IPS DF 6.9 (cell line): Measurements from ENCODE around the gene NXPH3.

Source experiments
- DNase-seq: peaks from one replicate; pipeline ENCODE4 v3.0.0-alpha.2; 2013; ENCODE audit warnings: low read depth, low spot score
- H3K27ac ChIP-seq: one replicate; pipeline ENCODE4 v1.5.1; 2013; ENCODE audit warnings: low read length, control low read depth
- H3K27me3 ChIP-seq: 2 replicates; pipeline ENCODE4 v1.6.1; 2013; ENCODE audit warnings: mild to moderate bottlenecking, low read length; ENCODE audit not compliant: control insufficient read depth, insufficient read depth
- H3K36me3 ChIP-seq: 2 replicates; pipeline ENCODE4 v1.6.1; 2013; ENCODE audit warnings: low read length; ENCODE audit not compliant: control insufficient read depth, insufficient read depth
- H3K4me1 ChIP-seq: 2 replicates; pipeline ENCODE4 v1.6.1; 2013; ENCODE audit warnings: low read length; ENCODE audit not compliant: control insufficient read depth, insufficient read depth
- H3K4me3 ChIP-seq: 2 replicates; pipeline ENCODE4 v1.5.1; 2013; ENCODE audit warnings: mild to moderate bottlenecking, low read length
- H3K9me3 ChIP-seq: 2 replicates; pipeline ENCODE4 v1.6.1; 2013; ENCODE audit warnings: low read length, inconsistent platforms; ENCODE audit not compliant: control insufficient read depth, insufficient read depth
- WGBS: extraction: QIAGEN DNeasy Blood & Tissue Kit; methylation state at CpG from one replicate; pipeline ENCODE4 v1.1.7; 2013; ENCODE audit warnings: mixed read lengths, missing lambda C conversion rate; ENCODE audit not compliant: insufficient read length, insufficient coverage; 5-methylcytosine and 5-hydroxymethylcytosine counted together

NXPH3 gene

DNA sequence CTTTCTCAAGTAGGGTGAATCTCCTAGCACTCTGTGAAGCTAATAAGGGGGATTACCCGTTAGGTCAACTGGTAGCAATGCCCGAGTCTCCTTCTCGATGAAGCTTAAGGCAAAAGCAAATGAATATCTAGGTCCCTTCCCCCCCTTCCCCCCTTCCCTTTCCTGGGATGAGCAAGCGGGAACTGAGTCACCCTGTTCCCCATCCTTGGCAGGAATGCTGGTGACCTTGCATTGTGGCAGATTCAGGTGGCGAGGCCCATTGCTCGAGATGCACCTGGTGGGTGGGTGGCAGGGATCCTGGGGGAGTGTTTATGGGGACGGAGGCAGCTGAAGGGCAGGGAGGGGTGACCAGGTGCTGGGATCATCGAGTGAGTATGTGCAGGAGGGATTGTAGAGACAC lies 7.1 kb downstream of the NXPH3 start:
- Histone ChIP-seq H3K27me3 (no peaks in the 10 kb centered on the region), H3K4me3 (no peak overlapping the region), H3K27ac (no peak overlapping the region), H3K4me1 (no peaks in the 10 kb centered on the region; the same call in 1 of the 2 replicates), H3K36me3 (no peaks in the 10 kb centered on the region), H3K9me3 (no peaks in the 10 kb centered on the region)
- no CpG with 5 or more reads among the region's 8 CpGs for WGBS
- no peak for DNase-seq

DNA sequence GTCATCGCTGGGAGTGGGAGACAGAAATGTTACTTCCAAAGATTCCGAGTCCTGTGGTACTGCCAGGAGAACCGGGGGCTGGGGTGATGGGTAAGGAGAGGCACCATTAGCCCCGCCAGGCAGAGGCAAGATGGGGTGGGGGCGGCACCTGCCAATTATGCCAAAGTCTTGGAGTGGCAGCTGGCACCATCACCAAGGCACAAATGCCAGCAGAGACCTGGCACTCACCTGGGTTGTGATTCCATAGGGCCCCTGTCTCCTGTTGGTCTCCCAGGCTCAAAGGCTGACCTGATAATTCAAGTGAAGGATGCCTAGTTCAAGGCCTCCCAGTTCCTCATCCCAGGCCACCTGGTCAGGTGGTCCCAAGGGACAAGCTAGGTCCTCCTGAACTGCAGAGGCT lies 7.6 kb downstream of the NXPH3 start:
- Histone ChIP-seq H3K27me3 (no peaks in the 10 kb centered on the region), H3K4me3 (no peak overlapping the region), H3K27ac (no peak overlapping the region), H3K36me3 (no peaks in the 10 kb centered on the region), H3K4me1 (no peaks in the 10 kb centered on the region; the same call in 1 of the 2 replicates), H3K9me3 (no peaks in the 10 kb centered on the region)
- no peak for DNase-seq
- no CpG with 5 or more reads among the region's 5 CpGs for WGBS

DNA sequence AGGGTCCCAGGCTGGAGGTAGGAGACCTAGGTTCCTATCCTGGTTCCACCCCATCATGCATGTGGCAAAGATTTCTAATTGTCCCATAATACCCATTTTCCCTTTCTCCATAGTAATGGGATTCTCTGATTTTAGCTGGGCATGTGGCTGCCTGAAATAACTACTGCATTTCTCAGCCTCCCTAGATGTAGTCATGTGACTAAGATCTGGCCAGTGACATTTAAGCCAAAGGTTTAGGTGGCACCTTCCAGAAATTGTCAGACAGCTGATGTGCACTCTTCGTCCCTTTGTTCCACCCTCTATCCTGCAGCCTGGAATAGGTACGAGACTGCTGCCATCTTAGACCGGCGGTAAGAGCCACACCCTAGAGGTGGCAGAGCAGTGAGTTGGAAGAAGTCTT lies 8.2 kb downstream of the NXPH3 start:
- Histone ChIP-seq H3K4me1 (no peaks in the 10 kb centered on the region; the same call in 1 of the 2 replicates), H3K9me3 (no peaks in the 10 kb centered on the region), H3K4me3 (no peak overlapping the region), H3K36me3 (no peaks in the 10 kb centered on the region), H3K27ac (no peak overlapping the region), H3K27me3 (no peaks in the 10 kb centered on the region)
- no CpG with 5 or more reads among the region's 4 CpGs for WGBS
- no peak for DNase-seq

DNA sequence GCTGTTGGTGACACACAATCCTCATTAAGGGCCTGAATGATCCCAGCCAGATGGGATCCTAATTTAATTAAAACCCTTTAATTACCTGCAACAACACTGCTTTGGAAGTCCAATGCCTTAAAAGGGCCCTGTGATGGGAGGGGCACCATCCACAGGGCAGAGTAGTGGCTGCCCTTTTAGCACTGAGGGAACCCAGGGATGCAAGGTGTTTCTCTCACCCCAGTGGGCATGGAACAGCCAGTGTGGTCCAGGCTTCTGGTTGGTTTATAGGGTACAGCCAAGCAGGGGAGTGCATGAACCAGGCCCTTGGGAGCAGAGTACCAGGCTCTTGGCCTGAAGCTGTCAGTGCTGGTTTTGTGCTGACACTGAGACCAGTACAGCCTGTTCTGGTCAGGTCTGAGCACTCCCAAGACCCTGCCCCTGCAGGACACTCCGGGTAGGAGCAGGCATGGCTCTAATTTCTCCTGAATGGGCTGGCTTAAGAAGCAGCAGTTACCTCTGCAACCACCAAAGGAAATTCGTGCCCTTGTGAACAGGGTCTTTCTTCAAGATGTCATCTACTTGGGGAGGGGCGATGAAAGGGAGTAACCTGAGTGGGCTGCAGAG lies 9.9 kb downstream of the NXPH3 start:
- Histone ChIP-seq H3K36me3 (no peaks in the 10 kb centered on the region), H3K27ac (no peak overlapping the region), H3K4me1 (no peaks in the 10 kb centered on the region; the same call in 1 of the 2 replicates), H3K4me3 (no peak overlapping the region), H3K27me3 (no peaks in the 10 kb centered on the region), H3K9me3 (no peaks in the 10 kb centered on the region)
- DNase-seq: no peak
- no CpG with 5 or more reads among the region's 3 CpGs for WGBS

DNA sequence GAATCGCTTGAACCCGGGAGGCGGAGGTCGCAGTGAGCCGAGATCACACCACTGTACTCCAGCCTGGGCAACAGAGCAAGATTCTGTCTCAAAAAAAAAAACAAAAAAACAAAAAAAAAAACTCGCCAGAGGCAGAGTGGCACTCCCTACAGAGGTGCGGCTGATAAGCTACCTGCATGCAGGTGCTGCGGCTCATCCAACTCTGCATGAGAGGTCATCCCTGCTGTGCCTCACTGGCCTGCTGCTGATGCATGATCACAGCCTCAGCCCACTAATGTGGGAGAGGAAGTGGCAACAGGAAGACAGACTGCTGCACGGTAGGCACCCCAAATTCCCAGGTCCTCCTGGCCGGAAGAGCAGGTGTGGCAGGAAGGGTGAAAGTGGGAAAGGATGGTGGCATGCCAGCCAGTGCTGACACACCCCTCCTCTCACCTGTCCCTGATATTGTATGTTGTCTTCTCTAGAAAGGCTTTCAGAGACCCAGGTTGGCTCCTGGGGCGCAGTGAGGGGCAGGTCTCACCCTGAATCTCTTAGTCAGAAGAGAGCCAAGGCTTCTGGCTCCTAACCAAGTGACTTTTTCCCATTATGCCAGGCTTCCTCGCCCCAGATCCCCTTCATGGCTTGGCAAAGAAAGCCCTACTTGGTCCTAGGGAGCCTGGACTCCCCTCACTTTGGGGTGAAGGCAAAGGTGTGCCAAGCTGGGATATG lies 11.8 kb downstream of the NXPH3 start:
- Histone ChIP-seq H3K4me3 (no peak overlapping the region), H3K27me3 (no peaks in the 10 kb centered on the region), H3K27ac (no peak overlapping the region), H3K9me3 (no peaks in the 10 kb centered on the region), H3K4me1 (peaks cover 1% of the 10 kb centered on the region), H3K36me3 (no peaks in the 10 kb centered on the region)
- no CpG with 5 or more reads among the region's 12 CpGs for WGBS
- no peak for DNase-seq

DNA sequence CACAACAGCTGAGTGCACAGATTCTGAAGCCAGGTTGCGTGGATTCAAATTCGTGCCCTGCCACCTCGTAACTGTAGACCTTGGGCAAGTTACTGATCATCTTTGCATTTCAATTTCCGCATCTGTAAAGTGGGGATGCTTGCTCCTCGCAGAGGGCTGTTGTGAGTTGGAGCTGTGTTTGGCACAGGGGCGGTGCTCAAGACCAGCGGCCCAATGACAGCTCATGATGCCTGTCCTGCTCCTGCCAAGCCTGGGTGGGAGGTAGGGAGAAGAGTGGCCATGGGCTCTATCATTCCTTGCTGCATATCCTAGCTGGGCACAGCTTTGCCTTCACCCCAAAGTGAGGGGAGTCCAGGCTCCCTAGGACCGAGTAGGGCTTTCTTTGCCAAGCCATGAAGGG lies 12.6 kb downstream of the NXPH3 start:
- Histone ChIP-seq H3K27ac (no peak overlapping the region), H3K27me3 (no peaks in the 10 kb centered on the region), H3K9me3 (no peaks in the 10 kb centered on the region), H3K4me1 (peaks cover 1% of the 10 kb centered on the region; the same call in 1 of the 2 replicates), H3K4me3 (no peak overlapping the region), H3K36me3 (no peaks in the 10 kb centered on the region)
- WGBS: no CpG with 5 or more reads among the region's 8 CpGs
- no peak for DNase-seq

DNA sequence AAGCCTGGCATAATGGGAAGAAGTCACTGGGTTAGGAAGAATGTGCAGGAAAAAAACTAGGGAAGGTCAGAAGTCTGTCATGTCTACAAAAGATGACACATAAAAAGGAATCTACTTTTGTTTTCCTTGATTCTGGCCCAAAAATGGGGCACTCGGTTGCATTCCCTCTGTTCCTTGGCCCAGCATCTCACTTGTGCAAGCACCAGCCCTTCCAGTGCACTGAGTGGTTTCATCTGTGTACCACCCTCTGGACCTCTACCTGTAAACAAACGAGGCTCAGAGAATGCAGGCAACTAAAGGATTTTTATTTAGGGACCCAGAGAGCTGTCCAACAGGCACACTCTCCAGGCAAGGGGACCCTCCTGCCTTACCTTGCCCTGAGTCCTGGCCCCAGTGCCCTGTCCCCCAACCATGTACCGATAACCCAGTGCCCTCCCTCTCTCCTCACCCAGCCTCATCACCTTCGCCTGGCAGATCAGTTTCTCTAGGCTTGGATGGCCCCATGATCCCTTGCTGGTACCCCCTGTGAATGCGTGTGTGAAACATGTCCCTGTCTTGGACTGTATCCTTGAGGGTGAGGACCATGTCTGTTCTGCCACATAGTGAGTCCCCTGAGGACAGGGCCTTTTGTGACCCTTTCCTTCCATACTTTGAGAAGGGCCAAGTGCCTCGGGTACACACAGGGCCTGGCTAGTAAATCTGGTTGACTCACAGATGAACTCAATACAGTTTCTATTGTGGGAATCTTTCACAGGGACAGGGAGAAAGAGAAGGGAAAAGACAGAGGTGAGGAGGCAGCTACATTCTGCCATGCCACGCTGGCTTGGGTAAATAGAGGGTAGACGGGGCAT lies 13.3 kb downstream of the NXPH3 start:
- no CpG with 5 or more reads among the region's 8 CpGs for WGBS
- no peak for DNase-seq
- Histone ChIP-seq H3K36me3 (no peaks in the 10 kb centered on the region), H3K27ac (no peak overlapping the region), H3K4me1 (peaks cover 1% of the 10 kb centered on the region; the same call in 1 of the 2 replicates), H3K4me3 (no peak overlapping the region), H3K27me3 (no peaks in the 10 kb centered on the region), H3K9me3 (no peaks in the 10 kb centered on the region)

DNA sequence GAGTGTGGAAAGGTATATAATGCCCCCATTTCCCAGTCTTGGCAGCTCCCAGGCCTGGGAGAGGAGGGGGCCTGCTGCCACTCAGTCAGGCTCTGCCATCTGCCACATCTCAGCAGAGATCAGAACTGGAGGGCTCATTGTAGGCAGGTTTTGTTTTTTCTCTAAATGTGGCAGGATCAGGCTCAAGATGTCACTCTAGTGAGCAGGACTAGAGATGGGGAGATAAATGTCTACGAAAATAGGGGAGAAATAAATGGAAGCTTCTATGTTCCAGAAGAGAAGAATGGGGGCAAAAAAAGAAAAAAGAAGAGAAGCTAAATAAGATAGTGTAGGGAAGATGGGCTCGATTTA lies 13.9 kb downstream of the NXPH3 start:
- H3K4me3 ChIP-seq: no peak overlapping the region
- peaks cover 1% of the 10 kb centered on the region; the same call in 1 of the 2 replicates for H3K4me1 ChIP-seq
- no CpG with 5 or more reads among the region's 2 CpGs for whole genome bisulfite sequencing
- no peak for DNase-seq
- H3K36me3 ChIP-seq: no peaks in the 10 kb centered on the region
- no peaks in the 10 kb centered on the region for H3K9me3 ChIP-seq
- no peak overlapping the region for H3K27ac ChIP-seq
- H3K27me3 ChIP-seq: no peaks in the 10 kb centered on the region

DNA sequence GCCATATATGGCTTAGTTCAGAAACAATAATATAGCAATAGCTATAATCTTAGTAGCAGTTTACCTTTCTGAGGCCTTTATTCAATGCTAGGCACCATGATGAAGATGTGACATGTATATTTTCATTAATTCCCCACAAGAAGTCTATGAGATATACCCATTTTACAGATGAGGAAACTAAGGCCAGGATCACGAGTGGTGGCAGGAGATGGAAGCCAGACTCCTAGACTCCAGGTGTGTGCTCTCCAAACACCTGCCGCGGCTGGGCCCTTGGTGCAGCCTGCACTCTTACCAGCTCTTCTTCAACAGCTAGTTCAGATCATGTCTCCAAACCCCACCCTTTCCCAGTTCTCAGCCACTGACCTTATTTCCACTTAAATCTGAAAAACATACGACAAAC lies 15.2 kb downstream of the NXPH3 start:
- WGBS: no CpG with 5 or more reads among the region's 4 CpGs
- Histone ChIP-seq H3K4me1 (peaks cover 1% of the 10 kb centered on the region; the same call in 1 of the 2 replicates), H3K9me3 (no peaks in the 10 kb centered on the region), H3K36me3 (no peaks in the 10 kb centered on the region), H3K27me3 (no peaks in the 10 kb centered on the region), H3K27ac (no peak overlapping the region), H3K4me3 (no peak overlapping the region)
- DNase-seq: no peak

DNA sequence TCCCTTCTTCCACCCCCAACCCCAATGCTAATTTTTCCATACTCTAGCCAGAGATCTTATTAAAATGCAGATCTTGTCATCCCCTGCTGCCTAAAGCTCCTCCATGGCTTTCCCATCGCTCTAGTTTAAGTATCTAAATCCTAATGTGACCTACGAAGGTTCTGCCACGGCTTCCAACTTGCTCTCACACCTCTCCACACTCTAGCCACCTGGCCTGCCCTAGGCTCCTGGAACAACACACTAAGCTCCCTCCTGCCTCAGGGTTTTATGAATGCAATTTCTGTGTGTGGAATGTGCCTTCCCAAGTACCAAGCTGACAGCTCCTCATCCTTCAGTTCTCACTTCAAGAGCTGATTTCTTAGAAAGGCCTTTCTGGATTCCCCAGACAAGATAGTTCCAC lies 16.6 kb downstream of the NXPH3 start:
- no CpG with 5 or more reads among the region's 3 CpGs for WGBS
- H3K4me3 ChIP-seq: no peak overlapping the region
- DNase-seq: no peak
- H3K27ac ChIP-seq: no peak overlapping the region
- no peaks in the 10 kb centered on the region for H3K9me3 ChIP-seq
- H3K4me1 ChIP-seq: peaks cover 1% of the 10 kb centered on the region; the same call in 1 of the 2 replicates
- H3K36me3 ChIP-seq: no peaks in the 10 kb centered on the region
- H3K27me3 ChIP-seq: no peaks in the 10 kb centered on the region
